Measurements from ENCODE around the gene RAB22A.

DNA sequence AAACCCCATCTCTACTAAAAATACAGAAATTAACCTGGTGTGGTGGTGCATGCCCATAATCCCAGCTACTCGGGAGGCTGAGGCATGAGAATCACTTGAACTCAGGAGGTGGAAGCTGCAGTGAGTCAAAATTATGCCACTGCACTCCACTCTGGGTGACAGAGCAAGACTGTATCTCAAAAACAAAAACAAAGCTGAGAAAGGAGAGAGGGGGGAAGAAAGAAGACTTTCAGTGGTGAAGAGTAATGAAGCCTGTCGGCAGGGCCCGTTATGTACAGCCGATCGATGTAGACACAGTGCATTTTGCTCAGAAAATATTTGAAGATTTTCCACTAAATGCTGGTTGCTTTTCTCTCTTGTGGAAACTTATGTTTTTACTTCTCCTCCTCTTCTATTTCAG lies 93.3 kb downstream of the RAB22A start:
- TF ChIP-seq CTCF (IDR thresholded peaks at IDR 0.05; ENCODE audit: low read depth, low read length) = no peak
- TF ChIP-seq, protein P1, sequence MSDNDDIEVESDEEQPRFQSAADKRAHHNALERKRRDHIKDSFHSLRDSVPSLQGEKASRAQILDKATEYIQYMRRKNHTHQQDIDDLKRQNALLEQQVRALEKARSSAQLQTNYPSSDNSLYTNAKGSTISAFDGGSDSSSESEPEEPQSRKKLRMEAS (IDR thresholded peaks at IDR 0.05; ENCODE audit: low read depth, low read length) = no peak
